Mononuclear cell (primary cell): ENCODE results near the gene NFASC. TPM values are rescaled to one million over a fixed set of nuclear protein-coding genes. Genes with fewer than 3 reads are reported as not detected.

ENCODE experiments used
- H3K27me3 ChIP-seq: 2 replicates; pipeline ENCODE4 v1.6.0; 2011; ENCODE audit warnings: low read length, control low read depth; ENCODE audit not compliant: insufficient read depth
- H3K4me1 ChIP-seq: 2 replicates; pipeline ENCODE4 v1.5.1; 2011; ENCODE audit warnings: mild to moderate bottlenecking, low read length, control low read depth; ENCODE audit not compliant: insufficient read depth
- H3K4me3 ChIP-seq: 2 replicates; pipeline ENCODE4 v1.5.1; 2011; ENCODE audit warnings: mild to moderate bottlenecking, low read length, moderate library complexity
- H3K9me3 ChIP-seq: 2 replicates; pipeline ENCODE4 v1.5.1; 2011; ENCODE audit warnings: low read depth, mild to moderate bottlenecking, control low read depth, low read length
- total RNA-seq: library from RNA; depleted of rRNA; stranded (reverse); fragments of >200 nt; gene quantifications from one replicate; pipeline ENCODE4 v1.2.3, GENCODE V29; 2012

NFASC gene
- total RNA-seq, 1 donor = under 0.01 TPM

GRCh38 chr1:205016584-205016983 lies 145.9 kb downstream of the NFASC start:
- no peaks in the 10 kb centered on the region for H3K4me1 ChIP-seq
- H3K9me3 ChIP-seq = no peaks in the 10 kb centered on the region
- H3K4me3 ChIP-seq = no peak overlapping the region
- H3K27me3 ChIP-seq = no peaks in the 10 kb centered on the region

GRCh38 chr1:205017001-205017400 lies 146.3 kb downstream of the NFASC start:
- no peaks in the 10 kb centered on the region for H3K9me3 ChIP-seq
- no peaks in the 10 kb centered on the region for H3K4me1 ChIP-seq
- H3K27me3 ChIP-seq = no peaks in the 10 kb centered on the region
- H3K4me3 ChIP-seq = no peak overlapping the region

- no peak overlapping the region for H3K4me3 ChIP-seq
- H3K4me1 ChIP-seq = no peaks in the 10 kb centered on the region
- no peaks in the 10 kb centered on the region for H3K27me3 ChIP-seq
- H3K9me3 ChIP-seq = no peaks in the 10 kb centered on the region
Observed at GRCh38 chr1:205017766-205018165, 147.1 kb downstream of the NFASC start.

- Histone ChIP-seq H3K27me3 (no peaks in the 10 kb centered on the region), H3K9me3 (no peaks in the 10 kb centered on the region), H3K4me3 (no peak overlapping the region), H3K4me1 (no peaks in the 10 kb centered on the region)
Observed at GRCh38 chr1:205018381-205018780, 147.7 kb downstream of the NFASC start.

- Histone ChIP-seq H3K4me1 (no peaks in the 10 kb centered on the region), H3K9me3 (no peaks in the 10 kb centered on the region), H3K4me3 (no peak overlapping the region), H3K27me3 (no peaks in the 10 kb centered on the region)
Observed at GRCh38 chr1:205020466-205020865, 149.8 kb downstream of the NFASC start.

GRCh38 chr1:205024679-205025078 lies 154.0 kb downstream of the NFASC start:
- Histone ChIP-seq H3K4me3 (no peak overlapping the region), H3K4me1 (no peaks in the 10 kb centered on the region), H3K9me3 (no peaks in the 10 kb centered on the region), H3K27me3 (no peaks in the 10 kb centered on the region)

- Histone ChIP-seq H3K4me3 (no peak overlapping the region), H3K27me3 (no peaks in the 10 kb centered on the region), H3K9me3 (no peaks in the 10 kb centered on the region), H3K4me1 (no peaks in the 10 kb centered on the region)
Observed at GRCh38 chr1:205025239-205025638, 154.6 kb downstream of the NFASC start.

- H3K4me1 ChIP-seq = no peaks in the 10 kb centered on the region
- H3K9me3 ChIP-seq = no peaks in the 10 kb centered on the region
- H3K27me3 ChIP-seq = no peaks in the 10 kb centered on the region
- no peak overlapping the region for H3K4me3 ChIP-seq
Observed at GRCh38 chr1:205026181-205026580, 155.5 kb downstream of the NFASC start.

- Histone ChIP-seq H3K4me3 (no peak overlapping the region), H3K4me1 (no peaks in the 10 kb centered on the region), H3K27me3 (no peaks in the 10 kb centered on the region), H3K9me3 (no peaks in the 10 kb centered on the region)
Observed at GRCh38 chr1:205028390-205028789, 157.7 kb downstream of the NFASC start.

- Histone ChIP-seq H3K4me3 (no peak overlapping the region), H3K27me3 (no peaks in the 10 kb centered on the region), H3K4me1 (no peaks in the 10 kb centered on the region), H3K9me3 (no peaks in the 10 kb centered on the region)
Observed at GRCh38 chr1:205028924-205029323, 158.3 kb downstream of the NFASC start.

- no peaks in the 10 kb centered on the region for H3K4me1 ChIP-seq
- no peaks in the 10 kb centered on the region for H3K27me3 ChIP-seq
- no peaks in the 10 kb centered on the region for H3K9me3 ChIP-seq
- no peak overlapping the region for H3K4me3 ChIP-seq
Observed at GRCh38 chr1:205030241-205030640, 159.6 kb downstream of the NFASC start.

- H3K27me3 ChIP-seq = no peaks in the 10 kb centered on the region
Observed at GRCh38 chr1:205030896-205031295, 160.2 kb downstream of the NFASC start.

GRCh38 chr1:205032508-205032907 lies 161.8 kb downstream of the NFASC start:
- H3K27me3 ChIP-seq = no peaks in the 10 kb centered on the region
- H3K4me1 ChIP-seq = no peaks in the 10 kb centered on the region
- no peak overlapping the region for H3K4me3 ChIP-seq
- no peaks in the 10 kb centered on the region for H3K9me3 ChIP-seq

More at GRCh38 chr1:205030896-205031295, 160.2 kb downstream of the NFASC start:
- Histone ChIP-seq H3K4me3 (no peak overlapping the region), H3K9me3 (no peaks in the 10 kb centered on the region), H3K4me1 (no peaks in the 10 kb centered on the region)

- H3K4me3 ChIP-seq = no peak overlapping the region
- H3K27me3 ChIP-seq = peaks cover 9% of the 10 kb centered on the region
- H3K9me3 ChIP-seq = no peaks in the 10 kb centered on the region
- no peaks in the 10 kb centered on the region for H3K4me1 ChIP-seq
Observed at GRCh38 chr1:205037539-205037938, 166.9 kb downstream of the NFASC start.

GRCh38 chr1:205038132-205038786 lies 167.6 kb downstream of the NFASC start:
- peaks cover 13% of the 10 kb centered on the region for H3K27me3 ChIP-seq
- no peaks in the 10 kb centered on the region for H3K9me3 ChIP-seq
- H3K4me3 ChIP-seq = no peak overlapping the region
- no peaks in the 10 kb centered on the region for H3K4me1 ChIP-seq

GRCh38 chr1:205041001-205041715 lies 170.5 kb downstream of the NFASC start:
- H3K9me3 ChIP-seq = no peaks in the 10 kb centered on the region
- peaks cover 32% of the 10 kb centered on the region for H3K27me3 ChIP-seq
- H3K4me3 ChIP-seq = no peak overlapping the region
- H3K4me1 ChIP-seq = no peaks in the 10 kb centered on the region
